NAMALWA (cell line): ENCODE measurements around the gene LEMD1.
"Not testable (repeated sequence)": the region's sequence is repeated elsewhere in the genome, so short reads cannot be mapped to it uniquely, and the experiment has no call there.

Source experiments
- DNase-seq: peaks from one replicate; pipeline ENCODE4 v3.0.0-alpha.2; 2015; ENCODE audit warnings: low spot score

Gene LEMD1

GRCh38 chr1:205429762-205430695, 8.2 kb upstream of the LEMD1 start:
- no peak for DNase-seq

GRCh38 chr1:205424901-205425600, 3.2 kb upstream of the LEMD1 start:
- no peak for DNase-seq

GRCh38 chr1:205423814-205424399, 2.1 kb upstream of the LEMD1 start:
- no peak for DNase-seq

GRCh38 chr1:205422993-205423642, 1.3 kb upstream of the LEMD1 start:
- no peak for DNase-seq

GRCh38 chr1:205420938-205421337, 918 bp downstream of the LEMD1 start:
- no peak for DNase-seq

- DNase-seq: no peak
Measured at GRCh38 chr1:205417870-205418635, 3.8 kb downstream of the LEMD1 start.

- DNase-seq: no peak
Measured at GRCh38 chr1:205416322-205416721, 5.5 kb downstream of the LEMD1 start.

GRCh38 chr1:205410581-205411298, 11.1 kb downstream of the LEMD1 start:
- DNase-seq: no peak

- no peak for DNase-seq
Measured at GRCh38 chr1:205407970-205408369, 13.9 kb downstream of the LEMD1 start.

- not testable (repeated sequence) for DNase-seq
Measured at GRCh38 chr1:205406252-205406651, 15.6 kb downstream of the LEMD1 start.

GRCh38 chr1:205404484-205404883, 17.4 kb downstream of the LEMD1 start:
- not testable (repeated sequence) for DNase-seq

GRCh38 chr1:205398586-205398985, 23.3 kb downstream of the LEMD1 start:
- DNase-seq: no peak

- DNase-seq: peak; percentile 74
Measured at GRCh38 chr1:205396967-205397616, 24.8 kb downstream of the LEMD1 start.

GRCh38 chr1:205395616-205396015, 26.2 kb downstream of the LEMD1 start:
- no peak for DNase-seq

GRCh38 chr1:205392650-205393049, 29.2 kb downstream of the LEMD1 start:
- DNase-seq: no peak

GRCh38 chr1:205391386-205391785, 30.5 kb downstream of the LEMD1 start:
- DNase-seq: no peak

GRCh38 chr1:205387845-205388244, 34.0 kb downstream of the LEMD1 start:
- DNase-seq: no peak

- not testable (repeated sequence) for DNase-seq
Measured at GRCh38 chr1:205382990-205383389, 38.9 kb downstream of the LEMD1 start.

- DNase-seq: no peak
Measured at GRCh38 chr1:205382561-205382960, 39.3 kb downstream of the LEMD1 start.

GRCh38 chr1:205381305-205381704, 40.6 kb downstream of the LEMD1 start:
- DNase-seq: no peak
